Lower leg skin (tissue), 4 donors: ENCODE measurements around the gene C19orf44. TPM values are rescaled to one million over a fixed set of nuclear protein-coding genes. Genes with fewer than 3 reads are reported as not detected.

ENCODE experiments used
- DNase-seq, 2 donors: peaks; one replicate each; pipeline ENCODE4 v3.0.0-alpha.2; 2019; ENCODE audit warnings: low spot score in 2 of 2
- H3K4me3 ChIP-seq: fragments of 200-600 bp; sonication (generic); 2 replicates; pipeline ENCODE4 v1.5.1; 2017; ENCODE audit warnings: mild to moderate bottlenecking, low read depth; ENCODE audit not compliant: poor library complexity, severe bottlenecking
- POLR2A ChIP-seq, 2 donors: fragments of 450-650 bp; IDR thresholded peaks; one replicate each; pipeline ENCODE4 v1.6.1; 2016 to 2017; ENCODE audit warnings: antibody characterized with exemption in 2 of 2, mild to moderate bottlenecking in 1 of 2, moderate library complexity in 1 of 2
- WGBS, 2 donors: methylation state at CpG; one replicate each; pipeline ENCODE4 v1.1.5; 2018; 5-methylcytosine and 5-hydroxymethylcytosine counted together
- intact Hi-C: fragments of 100-400 bp; cut with DNase I; formaldehyde crosslinking; loops from one replicate; pipeline ENCODE4 v1.15.0; 2023; ENCODE audit warnings: low total_unique reads
- total RNA-seq, 4 donors: library from RNA; depleted of rRNA; stranded (reverse); fragments of >200 nt; gene quantifications; one replicate each; pipeline ENCODE4 v1.1.0, GENCODE V29; 2016
- TF ChIP-seq, protein P1 (sequence below), 3 donors: fragments of 450-650 bp; IDR thresholded peaks; one replicate each; pipeline ENCODE4 v1.5.1; 2016; ENCODE audit warnings: antibody characterized with exemption in 3 of 3, mild to moderate bottlenecking in 3 of 3, moderate library complexity in 2 of 3

Gene C19orf44
- total RNA-seq, 4 donors from 2014 or later, result 3.7 to 5.0 (median 4.8) TPM

DNA sequence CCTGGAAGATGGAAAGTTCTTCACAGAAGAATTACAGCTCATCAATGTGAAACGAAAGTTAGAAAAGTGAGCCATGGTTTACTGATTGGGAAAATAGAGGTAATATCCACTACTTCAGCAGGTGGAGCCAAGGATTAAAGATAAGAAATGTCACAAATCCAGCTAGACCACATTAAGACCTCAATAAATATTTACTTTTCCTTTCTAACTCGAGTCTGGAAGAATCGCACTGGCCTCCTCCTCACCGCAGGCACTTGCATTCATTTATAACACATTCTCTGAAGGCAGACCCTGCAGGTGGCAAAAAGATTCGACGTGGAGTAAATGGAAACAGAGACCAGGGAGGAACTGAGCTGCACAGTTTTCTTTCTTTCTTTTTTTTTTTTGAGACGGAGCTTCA is 68.6 kb downstream of the C19orf44 start:
- intact Hi-C loops, result no loop called here
- 87 to 90% methylated on average over 7 of the region's 7 CpGs for WGBS, 2 donors
- DNase-seq, result no peak
- TF ChIP-seq POLR2A (IDR thresholded peaks at IDR 0.05), result no peak
- TF ChIP-seq, protein P1, sequence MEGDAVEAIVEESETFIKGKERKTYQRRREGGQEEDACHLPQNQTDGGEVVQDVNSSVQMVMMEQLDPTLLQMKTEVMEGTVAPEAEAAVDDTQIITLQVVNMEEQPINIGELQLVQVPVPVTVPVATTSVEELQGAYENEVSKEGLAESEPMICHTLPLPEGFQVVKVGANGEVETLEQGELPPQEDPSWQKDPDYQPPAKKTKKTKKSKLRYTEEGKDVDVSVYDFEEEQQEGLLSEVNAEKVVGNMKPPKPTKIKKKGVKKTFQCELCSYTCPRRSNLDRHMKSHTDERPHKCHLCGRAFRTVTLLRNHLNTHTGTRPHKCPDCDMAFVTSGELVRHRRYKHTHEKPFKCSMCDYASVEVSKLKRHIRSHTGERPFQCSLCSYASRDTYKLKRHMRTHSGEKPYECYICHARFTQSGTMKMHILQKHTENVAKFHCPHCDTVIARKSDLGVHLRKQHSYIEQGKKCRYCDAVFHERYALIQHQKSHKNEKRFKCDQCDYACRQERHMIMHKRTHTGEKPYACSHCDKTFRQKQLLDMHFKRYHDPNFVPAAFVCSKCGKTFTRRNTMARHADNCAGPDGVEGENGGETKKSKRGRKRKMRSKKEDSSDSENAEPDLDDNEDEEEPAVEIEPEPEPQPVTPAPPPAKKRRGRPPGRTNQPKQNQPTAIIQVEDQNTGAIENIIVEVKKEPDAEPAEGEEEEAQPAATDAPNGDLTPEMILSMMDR (IDR thresholded peaks at IDR 0.05), result no peak
- H3K4me3 ChIP-seq, result no peak overlapping the region

DNA sequence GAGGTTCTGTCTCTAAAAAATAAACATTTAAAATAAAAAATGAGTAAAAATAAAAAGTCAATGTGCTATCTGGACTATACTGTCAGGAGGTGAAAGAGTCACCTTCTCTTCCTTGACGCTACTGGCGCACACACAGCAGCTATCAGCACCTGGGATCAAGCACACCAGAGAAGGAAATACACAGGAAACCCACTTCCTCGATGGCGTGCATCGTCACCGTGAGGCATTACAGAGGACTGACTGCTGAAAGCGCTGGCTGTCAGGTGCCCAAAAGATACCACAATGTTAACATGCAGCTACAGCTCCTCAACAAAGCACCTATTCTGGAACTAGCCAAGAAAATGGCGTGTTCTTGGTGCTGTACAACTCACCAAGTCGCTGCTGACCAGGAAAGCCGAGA is 70.0 kb downstream of the C19orf44 start:
- WGBS, 2 donors, result 78 to 82% methylated on average over 10 of the region's 10 CpGs

DNA sequence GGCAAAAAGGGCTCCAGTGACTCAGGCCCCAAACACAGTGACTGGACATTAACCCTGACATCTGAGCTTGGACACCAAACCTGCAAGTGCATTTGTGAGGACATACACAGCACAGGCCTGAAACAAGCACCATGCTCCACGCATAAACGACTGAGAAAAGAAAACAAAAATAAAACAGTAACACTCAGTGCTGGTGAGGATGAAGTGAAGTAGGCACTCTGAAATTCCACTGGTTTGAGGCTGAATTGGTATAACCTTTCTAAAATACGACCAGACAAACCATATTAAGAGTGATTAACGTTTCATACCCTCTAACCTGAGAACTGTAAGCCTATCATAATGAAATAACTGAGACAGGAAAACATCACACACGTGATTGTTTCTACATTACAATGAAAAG is 70.5 kb downstream of the C19orf44 start:
- WGBS, 2 donors, result 91 to 96% methylated on average over 5 of the region's 5 CpGs
- no peak for TF ChIP-seq POLR2A (IDR thresholded peaks at IDR 0.05)
- TF ChIP-seq, protein P1 (IDR thresholded peaks at IDR 0.05), result no peak
- no peak overlapping the region for H3K4me3 ChIP-seq
- DNase-seq, result no peak
- intact Hi-C loops, result no loop called here

More for the DNA sequence above, 70.0 kb downstream of the C19orf44 start:
- intact Hi-C loops, result no loop called here
- TF ChIP-seq, protein P1 (IDR thresholded peaks at IDR 0.05), result no peak
- no peak for TF ChIP-seq POLR2A (IDR thresholded peaks at IDR 0.05)
- H3K4me3 ChIP-seq, result no peak overlapping the region
- DNase-seq, result peak; percentile 49 to 92

DNA sequence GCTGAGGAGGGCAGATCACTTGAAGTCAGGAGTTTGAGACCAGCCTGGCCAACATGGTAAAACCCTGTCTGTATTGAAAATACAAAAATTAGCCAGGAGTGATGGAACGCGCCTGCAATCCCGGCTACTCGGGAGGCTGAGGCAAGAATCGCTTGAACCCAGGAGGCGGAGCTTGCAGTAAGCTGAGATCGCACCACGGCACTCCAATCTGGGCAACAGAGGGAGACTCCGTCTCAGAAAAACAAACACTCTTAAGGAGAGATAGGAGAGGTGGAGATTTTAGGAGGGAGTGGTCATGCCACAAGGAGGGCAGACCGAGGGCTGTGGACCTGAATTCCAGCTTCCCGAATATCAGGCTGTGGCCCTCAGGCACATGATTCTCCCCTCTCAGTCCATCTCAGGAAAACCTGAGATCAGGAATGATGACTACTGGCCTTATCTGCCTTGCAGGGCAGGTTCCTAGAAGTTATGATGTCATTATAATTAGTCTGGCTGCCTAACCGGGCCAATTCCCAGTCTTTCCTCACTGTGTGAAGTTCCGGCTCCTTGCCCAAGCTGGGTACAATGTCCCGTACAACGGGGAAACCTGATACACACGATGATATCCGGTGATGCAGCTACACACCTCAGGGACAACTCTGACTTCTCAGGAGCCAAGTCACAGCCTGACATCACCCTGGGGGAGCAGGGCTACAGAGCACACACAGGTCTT is 73.6 kb downstream of the C19orf44 start:
- no peak for DNase-seq
- intact Hi-C loops, result no loop called here
- TF ChIP-seq, protein P1 (IDR thresholded peaks at IDR 0.05), result no peak
- TF ChIP-seq POLR2A (IDR thresholded peaks at IDR 0.05), result no peak
- no peak overlapping the region for H3K4me3 ChIP-seq
- 80 to 84% methylated on average over 17 of the region's 17 CpGs for WGBS, 2 donors

Other genes with a start within 250 kb of the C19orf44 start
- 10 to 100 TPM; 12.6 to 27.5 (median 19.9) TPM for gene KLF2, start 171.6 kb upstream of the C19orf44 start, total RNA-seq
- 10 to 100 TPM; 21.4 to 63.3 (median 26.7) TPM for gene EPS15L1, start 24.4 kb upstream of the C19orf44 start, total RNA-seq
- gene CALR3, start 227 bp upstream of the C19orf44 start, total RNA-seq, result not detected
- 10 to 100 TPM in 3 of 4 donors, 1 to 10 TPM in 1; 9.7 to 32.7 (median 12.6) TPM for gene CHERP, start 46.0 kb downstream of the C19orf44 start, total RNA-seq
- 10 to 100 TPM; 30.7 to 43.2 (median 39.2) TPM for gene SLC35E1, start 76.0 kb downstream of the C19orf44 start, total RNA-seq
- gene MED26, start 131.8 kb downstream of the C19orf44 start, total RNA-seq, result 10 to 100 TPM; 12.0 to 16.6 (median 14.5) TPM
- 100 to 1,000 TPM in 1 of 4 donors, 10 to 100 TPM in 3; 78.5 to 125 (median 95.4) TPM for gene SMIM7, start 163.8 kb downstream of the C19orf44 start, total RNA-seq
- gene TMEM38A, start 164.7 kb downstream of the C19orf44 start, total RNA-seq, result 1 to 10 TPM; 1.3 to 3.2 (median 2.2) TPM
- gene NWD1, start 223.5 kb downstream of the C19orf44 start, total RNA-seq, result 1 to 10 TPM in 2 of 4 donors, under 1 TPM in 2; 0.30 to 2.3 (median 1.3) TPM